Sciatic nerve (tissue), 2 donors: ENCODE data around the gene MGAT5. TPM values are rescaled to one million over a fixed set of nuclear protein-coding genes. Genes with fewer than 3 reads are reported as not detected.

Experiments
- ATAC-seq: fragments of 200-7000 bp; cut with Tn5 transposase; one replicate; pipeline ENCODE4 v1.9.1; 2020; ENCODE audit warnings: mild to moderate bottlenecking, moderate library complexity
- DNase-seq: peaks from one replicate; pipeline ENCODE4 v3.0.0-alpha.2; 2020; ENCODE audit warnings: low spot score
- intact Hi-C: fragments of 100-400 bp; cut with DNase I; formaldehyde crosslinking; loops from one replicate; pipeline ENCODE4 v1.14.2; 2022
- total RNA-seq: library from RNA; stranded (reverse); fragmentation: NEBNext Ultra II Directional; extraction: Animal tissue kit (Norgen Biotek cat#: 25700); gene quantifications from one replicate; pipeline ENCODE4 v1.2.1, GENCODE V29; 2021
- donor health status: DM: no; HTN: no; CAD: no.
- donor health status: DM: no; HTN: no; CAD: no.

MGAT5 gene
- total RNA-seq, 1 donor from 2014 or later = 49.6 TPM

- DNase-seq (no peak), ATAC-seq (no peak)
- intact Hi-C loops = loop anchor here (2.0 to 10.0 kb wide), 3 partner anchors 115 to 359 kb away; no protein-coding TSS in a partner anchor
These were observed 4.1 kb upstream of the MGAT5 start for GRCh38 chr2:134249755-134250154.

- intact Hi-C loops = loop anchor here (10.0 kb wide), 1 partner anchor 154 kb away; no protein-coding TSS in a partner anchor
- DNase-seq = no peak
- no peak for ATAC-seq
These were observed 2.9 kb upstream of the MGAT5 start for GRCh38 chr2:134250840-134251461.

DNA sequence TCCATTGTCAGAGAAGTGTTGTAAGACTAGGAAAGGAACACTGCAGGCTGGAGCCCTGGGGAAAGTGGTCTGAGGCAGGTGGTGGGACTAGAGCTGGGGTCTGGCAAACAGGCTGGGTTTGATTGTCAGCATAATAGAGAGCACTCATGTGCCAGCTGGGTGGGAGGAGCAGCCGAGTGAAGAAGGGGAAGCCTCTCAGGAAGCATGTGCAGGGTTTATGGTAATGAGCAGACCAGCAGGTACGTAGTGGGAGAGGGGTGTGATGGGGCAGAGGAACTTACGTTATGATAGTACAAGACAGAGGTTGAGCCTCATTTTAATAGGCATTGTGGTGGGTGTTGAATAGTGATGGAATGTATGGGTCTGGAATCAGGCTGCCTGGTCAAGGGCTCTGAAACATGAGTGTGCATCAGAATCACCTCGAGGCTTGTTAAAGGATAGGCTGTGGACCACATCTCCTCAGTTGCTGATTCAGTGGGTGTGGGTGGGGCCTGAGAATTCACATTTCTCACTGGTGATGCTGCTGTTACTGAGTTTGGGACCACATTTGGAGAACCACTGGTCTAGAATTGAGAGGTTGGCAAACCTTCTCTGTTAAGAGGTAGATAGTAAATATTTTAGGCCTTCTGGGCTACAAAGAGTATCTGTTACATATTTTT is 1.7 kb upstream of the MGAT5 start:
- ATAC-seq (no peak), DNase-seq (no peak)
- intact Hi-C loops = loop anchor here (10.0 kb wide), 1 partner anchor 153 kb away; no protein-coding TSS in a partner anchor

GRCh38 chr2:134253117-134253704 is 661 bp upstream of the MGAT5 start:
- no peak for ATAC-seq
- no peak for DNase-seq
- intact Hi-C loops = loop anchor here (10.0 kb wide), 1 partner anchor 152 kb away; no protein-coding TSS in a partner anchor

GRCh38 chr2:134254824-134255223 is 952 bp downstream of the MGAT5 start:
- ATAC-seq (no peak), DNase-seq (no peak)
- intact Hi-C loops = loop anchor here (10.0 kb wide), 1 partner anchor 150 kb away; no protein-coding TSS in a partner anchor

- ATAC-seq (no peak), DNase-seq (no peak)
- intact Hi-C loops = loop anchor here (10.0 kb wide), 1 partner anchor 148 kb away; no protein-coding TSS in a partner anchor
These were observed 3.1 kb downstream of the MGAT5 start for GRCh38 chr2:134256956-134257355.

DNA sequence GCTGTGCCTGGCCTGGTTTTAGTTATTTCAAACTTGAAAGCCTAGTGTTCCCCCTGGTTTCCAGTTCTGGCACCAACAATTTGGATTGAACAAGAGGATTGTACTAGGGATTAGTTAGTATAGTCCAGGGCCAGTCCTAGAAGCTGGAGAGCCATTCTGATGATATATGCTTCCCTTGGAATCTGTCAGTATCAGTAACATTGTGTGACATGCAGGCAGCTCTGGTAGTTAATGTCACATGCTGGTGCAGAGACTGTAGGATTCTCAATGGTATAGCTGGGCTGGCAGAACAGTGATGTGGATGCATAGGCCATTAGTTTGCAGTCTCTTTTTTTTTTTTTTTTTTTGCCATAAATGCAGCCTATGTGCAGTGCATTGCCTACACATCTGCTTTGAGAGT is 3.6 kb downstream of the MGAT5 start:
- intact Hi-C loops = loop anchor here (10.0 kb wide), 1 partner anchor 147 kb away; no protein-coding TSS in a partner anchor
- ATAC-seq = no peak

DNA sequence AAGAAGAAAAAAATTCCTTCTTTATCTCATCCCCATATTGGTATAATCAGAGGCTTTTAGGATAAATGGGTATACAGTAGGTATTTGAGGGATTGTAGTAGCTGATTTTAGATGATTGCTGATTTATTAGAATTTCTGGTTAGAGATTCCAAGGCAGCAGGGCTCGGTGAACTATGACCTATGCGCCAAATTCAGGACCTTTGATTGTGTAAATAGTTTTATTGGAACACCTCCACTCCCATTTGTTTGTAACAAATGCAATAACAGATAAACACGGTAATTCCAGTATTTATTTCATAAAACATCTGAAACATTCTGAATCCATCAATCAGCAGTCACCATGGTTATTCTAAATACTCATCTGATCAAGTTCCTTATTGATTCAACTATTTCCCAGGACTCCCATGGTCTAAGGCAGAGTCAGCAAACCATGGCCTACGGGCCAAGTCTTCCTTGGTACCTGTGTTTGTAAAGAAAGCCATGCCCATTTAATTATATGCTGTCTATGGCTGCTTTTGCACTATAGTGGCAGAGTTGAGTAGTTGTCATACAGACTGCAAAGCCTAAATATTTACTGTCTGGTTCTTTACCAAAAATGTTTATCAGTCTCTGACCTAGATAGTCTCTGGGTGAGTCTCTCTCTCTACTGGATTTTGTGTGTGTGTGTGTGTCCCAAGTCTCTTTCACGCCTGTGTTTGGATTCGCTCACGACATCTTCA is 4.3 kb downstream of the MGAT5 start:
- intact Hi-C loops = loop anchor here (10.0 kb wide), 1 partner anchor 147 kb away; no protein-coding TSS in a partner anchor
- ATAC-seq = no peak
- no peak for DNase-seq

More for the DNA sequence above, 3.6 kb downstream of the MGAT5 start:
- DNase-seq = no peak

DNA sequence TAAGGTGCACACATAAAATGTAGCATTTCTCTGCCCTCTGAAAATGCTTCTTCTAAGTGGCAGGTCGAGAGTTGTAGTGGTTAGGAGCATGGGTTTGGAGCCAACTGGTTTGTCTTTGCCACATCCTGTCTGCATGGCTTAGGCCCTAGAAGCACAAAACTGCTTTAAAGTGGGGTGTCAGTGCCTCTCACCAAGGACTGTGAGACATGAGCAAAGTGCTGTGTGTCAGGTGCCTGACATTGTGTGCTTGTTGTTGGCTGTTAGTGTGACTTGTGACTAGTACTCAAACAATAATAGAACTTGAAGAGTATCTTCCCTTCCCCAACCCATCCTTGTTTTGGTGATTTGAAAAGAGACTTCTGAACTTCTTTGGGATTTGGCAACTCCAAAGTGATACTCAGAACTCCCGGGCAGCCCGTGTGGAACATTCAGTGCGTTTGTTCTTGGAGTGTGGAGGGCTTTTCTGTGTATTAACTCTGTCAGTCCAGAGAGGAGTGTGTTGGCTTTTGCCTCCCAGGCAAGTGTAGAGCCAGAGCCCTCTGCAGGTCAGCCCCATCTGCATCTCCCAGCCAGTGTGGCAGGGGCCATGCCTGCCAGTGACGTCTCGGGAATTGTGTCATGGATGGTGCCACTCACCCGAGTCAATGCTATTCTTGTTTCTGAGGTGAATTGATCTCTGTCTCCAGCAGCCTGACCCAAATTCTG is 5.0 kb downstream of the MGAT5 start:
- DNase-seq (no peak), ATAC-seq (peak; percentile 73)
- intact Hi-C loops = loop anchor here (10.0 kb wide), 1 partner anchor 146 kb away; no protein-coding TSS in a partner anchor

- intact Hi-C loops = loop anchor here (10.0 kb wide), 1 partner anchor 145 kb away; no protein-coding TSS in a partner anchor
- no peak for ATAC-seq
- no peak for DNase-seq
These were observed 5.7 kb downstream of the MGAT5 start for GRCh38 chr2:134259571-134259970.

GRCh38 chr2:134259994-134260393 is 6.1 kb downstream of the MGAT5 start:
- DNase-seq (no peak), ATAC-seq (peak; percentile 9)
- intact Hi-C loops = loop anchor here (10.0 kb wide), 1 partner anchor 145 kb away; no protein-coding TSS in a partner anchor

DNA sequence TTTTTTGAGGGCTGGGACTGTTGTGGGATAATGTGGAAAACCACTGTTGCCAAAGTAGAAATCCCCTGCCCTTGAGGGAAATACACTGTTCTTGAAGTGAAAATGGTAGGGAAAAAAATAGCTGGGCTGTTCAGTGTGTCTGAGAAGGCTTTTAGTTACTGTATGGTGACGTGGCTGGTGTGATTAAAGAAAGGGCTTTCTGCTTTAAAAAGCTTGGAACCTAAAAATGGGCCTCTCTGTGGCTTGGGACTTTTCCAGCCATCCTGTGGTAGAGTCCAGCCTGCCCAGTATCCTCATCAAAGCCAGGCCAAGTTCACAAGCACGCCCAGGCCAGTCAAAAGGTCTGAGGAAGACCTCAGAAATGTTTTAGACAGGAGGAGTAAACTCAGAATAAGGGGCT is 6.8 kb downstream of the MGAT5 start:
- peak; percentile 67 for DNase-seq
- ATAC-seq = peak; percentile 86
- intact Hi-C loops = no loop called here

- intact Hi-C loops = no loop called here
- DNase-seq = no peak
- peak; percentile 60 for ATAC-seq
These were observed 7.7 kb downstream of the MGAT5 start for GRCh38 chr2:134261398-134262131.

GRCh38 chr2:134262684-134263083 is 8.8 kb downstream of the MGAT5 start:
- intact Hi-C loops = no loop called here
- ATAC-seq (no peak), DNase-seq (no peak)

GRCh38 chr2:134268265-134268664 is 14.4 kb downstream of the MGAT5 start:
- no peak for DNase-seq
- intact Hi-C loops = no loop called here
- no peak for ATAC-seq

GRCh38 chr2:134269230-134269629 is 15.4 kb downstream of the MGAT5 start:
- intact Hi-C loops = no loop called here
- no peak for DNase-seq
- ATAC-seq = no peak

DNA sequence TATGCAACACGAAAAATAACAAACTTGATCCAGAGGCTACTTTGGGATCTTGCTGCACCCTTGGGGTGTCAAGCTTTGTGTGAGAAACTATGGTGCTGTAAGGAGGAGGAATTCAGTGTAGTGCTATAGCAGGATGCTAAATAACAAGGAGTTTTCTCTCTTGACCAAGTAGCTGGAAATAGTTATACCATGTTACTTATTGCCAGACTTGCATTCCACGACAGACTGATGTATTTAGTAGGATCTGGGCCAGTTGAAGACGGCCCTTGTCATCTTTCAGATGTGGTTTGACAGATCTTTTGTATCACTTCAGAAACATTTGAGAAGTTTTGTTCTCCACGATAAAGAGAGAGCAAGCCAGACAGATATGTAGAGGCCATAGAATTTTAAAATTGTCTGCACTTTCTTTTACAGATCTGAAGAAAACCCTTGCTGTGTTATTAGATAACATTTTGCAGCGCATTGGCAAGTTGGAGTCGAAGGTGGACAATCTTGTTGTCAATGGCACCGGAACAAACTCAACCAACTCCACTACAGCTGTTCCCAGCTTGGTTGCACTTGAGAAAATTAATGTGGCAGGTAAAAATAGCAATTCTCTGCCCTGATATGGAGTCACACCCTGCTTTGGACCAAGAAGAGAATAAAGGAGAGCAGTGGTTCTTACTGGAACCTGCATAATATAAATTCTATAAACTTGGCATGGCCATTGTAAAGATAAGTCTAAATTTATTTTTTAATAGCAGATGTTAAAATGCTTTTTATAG is 16.3 kb downstream of the MGAT5 start:
- no peak for ATAC-seq
- no peak for DNase-seq
- intact Hi-C loops = no loop called here
